Measurements from ENCODE around the gene C19orf73. TPM values are rescaled to one million over a fixed set of nuclear protein-coding genes. Genes with fewer than 3 reads are reported as not detected.
A peak's percentile ranks its signal among the peaks of the same experiment; 100 is the strongest.

The C19orf73 gene
- polyA plus RNA-seq, 3 donors, result 0.60 to 0.76 (median 0.66) TPM

DNA sequence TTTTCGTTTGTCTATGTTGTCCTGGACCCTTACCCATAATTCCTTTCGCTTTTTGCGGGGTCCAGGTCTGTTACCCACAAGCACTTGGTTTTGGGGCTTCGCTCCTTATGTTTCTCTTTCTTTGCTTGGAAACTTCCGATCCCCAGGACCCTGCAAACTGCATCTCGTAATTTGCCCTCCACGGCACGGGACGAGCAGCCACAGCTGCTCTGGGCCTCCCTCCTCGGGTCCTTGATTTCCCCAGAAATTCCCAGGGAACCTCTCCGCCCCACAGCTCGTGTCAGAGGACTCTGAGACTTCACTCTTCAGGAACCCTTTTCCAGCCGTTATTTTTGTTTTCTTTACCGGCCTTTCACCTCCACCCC, 33.1 kb downstream of the C19orf73 start:
- peaks cover 52% of the 10 kb centered on the region for H3K79me2 ChIP-seq (ENCODE audit: insufficient read depth, low read length)
- peaks cover 53% of the 10 kb centered on the region for H4K20me1 ChIP-seq (ENCODE audit: insufficient read depth, low read length)
- DNase-seq, result no peak
- no peaks in the 10 kb centered on the region for H3K27me3 ChIP-seq (ENCODE audit: control insufficient read depth in 2 of 2, insufficient read depth in 2 of 2, low read length in 2 of 2)
- peaks cover 2 to 3% (median 2%) of the 10 kb centered on the region in 3 donors for H3K27me3 Mint-ChIP-seq (ENCODE audit: low read depth in 3 of 3)
- 0% methylated on average over 14 of the region's 14 CpGs for WGBS (ENCODE audit: insufficient coverage)
- peaks cover 18 to 22% of the 10 kb centered on the region in 2 donors for H3K4me1 ChIP-seq (ENCODE audit: control insufficient read depth in 1 of 2, insufficient read depth in 2 of 2, low read length in 2 of 2)
- peaks cover 21% of the 10 kb centered on the region for H3K4me1 Mint-ChIP-seq
- peak overlapping the region; percentile 91 to 94 for H3K4me3 Mint-ChIP-seq
- H3K9me3 Mint-ChIP-seq, result no peaks in the 10 kb centered on the region
- H3K27ac Mint-ChIP-seq, result peak overlapping the region; percentile 86 to 95 (median 89)
- H3K36me3 ChIP-seq (replicated peaks in 1 of 2; ENCODE audit: control insufficient read depth in 1 of 2, insufficient read depth in 2 of 2, low read length in 2 of 2), result peaks cover 22 to 34% of the 10 kb centered on the region in 2 donors
- H2AFZ ChIP-seq (ENCODE audit: insufficient read depth, low read depth, low read length, poor library complexity, severe bottlenecking), result peak overlapping the region; percentile 82
- H3K27ac ChIP-seq (ENCODE audit: low read depth in 1 of 2, low read length in 2 of 2), result peak overlapping the region; percentile 61 to 84
- H3K9me3 ChIP-seq (replicated peaks in 1 of 2; ENCODE audit: control insufficient read depth in 1 of 2, insufficient read depth in 1 of 2, low read length in 2 of 2), result no peaks in the 10 kb centered on the region
- TF ChIP-seq, protein P1, sequence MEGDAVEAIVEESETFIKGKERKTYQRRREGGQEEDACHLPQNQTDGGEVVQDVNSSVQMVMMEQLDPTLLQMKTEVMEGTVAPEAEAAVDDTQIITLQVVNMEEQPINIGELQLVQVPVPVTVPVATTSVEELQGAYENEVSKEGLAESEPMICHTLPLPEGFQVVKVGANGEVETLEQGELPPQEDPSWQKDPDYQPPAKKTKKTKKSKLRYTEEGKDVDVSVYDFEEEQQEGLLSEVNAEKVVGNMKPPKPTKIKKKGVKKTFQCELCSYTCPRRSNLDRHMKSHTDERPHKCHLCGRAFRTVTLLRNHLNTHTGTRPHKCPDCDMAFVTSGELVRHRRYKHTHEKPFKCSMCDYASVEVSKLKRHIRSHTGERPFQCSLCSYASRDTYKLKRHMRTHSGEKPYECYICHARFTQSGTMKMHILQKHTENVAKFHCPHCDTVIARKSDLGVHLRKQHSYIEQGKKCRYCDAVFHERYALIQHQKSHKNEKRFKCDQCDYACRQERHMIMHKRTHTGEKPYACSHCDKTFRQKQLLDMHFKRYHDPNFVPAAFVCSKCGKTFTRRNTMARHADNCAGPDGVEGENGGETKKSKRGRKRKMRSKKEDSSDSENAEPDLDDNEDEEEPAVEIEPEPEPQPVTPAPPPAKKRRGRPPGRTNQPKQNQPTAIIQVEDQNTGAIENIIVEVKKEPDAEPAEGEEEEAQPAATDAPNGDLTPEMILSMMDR (IDR thresholded peaks at IDR 0.05), result no peak
- H3K9ac ChIP-seq (ENCODE audit: insufficient read depth, low read length, poor library complexity, severe bottlenecking), result peak overlapping the region; percentile 84
- intact Hi-C loops (cut with micrococcal nuclease), result loop anchor here in 1 of 2 donors (10.0 kb wide), 1 partner anchor 369 kb away; the partner anchor contains the start of genes ALDH16A1 and PIH1D1
- peak overlapping the region; percentile 96 for H3K4me2 ChIP-seq (replicated peaks; ENCODE audit: extremely low read depth, low read length, poor library complexity, severe bottlenecking)
- peaks cover 19 to 36% of the 10 kb centered on the region in 2 donors for H3K36me3 Mint-ChIP-seq
- H3K4me3 ChIP-seq (replicated peaks in 1 of 3; ENCODE audit: low read depth in 2 of 3, low read length in 3 of 3), result peak overlapping the region; percentile 62 to 93 (median 71)

DNA sequence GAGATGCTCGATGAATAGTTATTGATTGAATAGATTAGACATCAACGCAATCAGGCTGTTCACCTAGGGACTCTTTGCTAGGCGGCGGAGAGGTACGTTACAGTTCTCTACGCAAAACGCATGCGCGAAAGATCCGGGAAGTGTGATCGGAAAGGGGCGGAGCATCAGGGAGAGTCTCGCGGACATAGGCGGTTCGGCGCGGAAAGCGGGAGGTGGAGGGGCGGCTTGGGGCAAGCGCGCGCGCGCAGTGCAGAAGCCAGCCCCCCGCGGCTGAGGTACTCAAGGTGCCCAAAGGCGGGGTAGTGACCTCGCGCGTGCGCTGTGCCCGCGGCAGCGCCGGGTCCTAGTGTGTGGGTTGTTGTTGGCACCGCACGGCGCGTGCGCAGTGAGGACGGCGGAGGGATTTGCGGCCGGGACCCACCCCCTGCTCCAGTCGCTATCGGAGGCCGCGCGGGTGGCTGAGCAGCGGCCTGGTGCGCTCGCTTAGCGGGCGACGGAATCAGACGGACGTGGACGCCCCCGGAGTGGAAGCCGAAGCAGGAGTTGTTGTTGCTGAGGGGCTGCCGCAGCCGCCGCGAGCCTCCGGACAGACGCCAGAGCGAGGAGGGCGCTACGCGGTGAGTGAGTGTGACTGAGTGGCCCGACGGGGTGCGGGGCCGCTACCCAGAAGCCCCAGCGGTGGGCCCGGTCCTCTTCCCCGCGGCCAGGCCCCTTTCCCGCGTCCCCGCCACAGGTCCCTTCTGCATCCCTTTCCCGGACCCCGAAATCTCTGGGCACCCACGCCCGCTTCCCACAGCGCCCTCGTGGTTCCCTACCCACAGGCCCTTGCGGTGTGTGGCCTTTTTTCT, 33.7 kb downstream of the C19orf73 start, which contains the start of gene SNRNP70:
TSS of gene SNRNP70 (plus strand) at position 432 of the 848 bp plus-strand sequence. CDS start 964 bp downstream, outside the sequence.
- H3K9ac ChIP-seq (ENCODE audit: insufficient read depth, low read length, poor library complexity, severe bottlenecking), result peak within 1 kb of the TSS; percentile 84
- under 1% methylated on average over 89 of the region's 89 CpGs for WGBS (ENCODE audit: insufficient coverage)
- peaks cover 46% of the 10 kb centered on the region for H3K79me2 ChIP-seq (ENCODE audit: insufficient read depth, low read length)
- H3K4me2 ChIP-seq (replicated peaks; ENCODE audit: extremely low read depth, low read length, poor library complexity, severe bottlenecking), result peak within 1 kb of the TSS; percentile 96
- no peaks in the 10 kb centered on the region for H3K27me3 ChIP-seq (ENCODE audit: control insufficient read depth in 2 of 2, insufficient read depth in 2 of 2, low read length in 2 of 2)
- peak within 1 kb of the TSS; percentile 91 to 94 for H3K4me3 Mint-ChIP-seq
- TF ChIP-seq, protein P1 (IDR thresholded peaks at IDR 0.05), result no peak
- peak; percentile 98 to 99 (median 99) for DNase-seq
- H3K4me1 Mint-ChIP-seq, result peaks cover 21% of the 10 kb centered on the region
- peaks cover 18 to 22% of the 10 kb centered on the region in 2 donors for H3K4me1 ChIP-seq (ENCODE audit: control insufficient read depth in 1 of 2, insufficient read depth in 2 of 2, low read length in 2 of 2)
- peak within 1 kb of the TSS; percentile 86 to 95 (median 89) for H3K27ac Mint-ChIP-seq
- H3K27me3 Mint-ChIP-seq (ENCODE audit: low read depth in 3 of 3), result peaks cover 2 to 4% (median 2%) of the 10 kb centered on the region in 3 donors
- peaks cover 13 to 30% of the 10 kb centered on the region in 2 donors for H3K36me3 Mint-ChIP-seq
- intact Hi-C loops (cut with micrococcal nuclease), result loop anchor here in 1 of 2 donors (10.0 kb wide), 1 partner anchor 370 kb away; the partner anchor contains the start of genes ALDH16A1 and PIH1D1
- peak within 1 kb of the TSS; percentile 61 to 84 for H3K27ac ChIP-seq (ENCODE audit: low read depth in 1 of 2, low read length in 2 of 2)
- no peaks in the 10 kb centered on the region for H3K9me3 Mint-ChIP-seq
- peak within 1 kb of the TSS; percentile 82 for H2AFZ ChIP-seq (ENCODE audit: insufficient read depth, low read depth, low read length, poor library complexity, severe bottlenecking)
- peak within 1 kb of the TSS; percentile 62 to 93 (median 71) for H3K4me3 ChIP-seq (replicated peaks in 1 of 3; ENCODE audit: low read depth in 2 of 3, low read length in 3 of 3)
- H4K20me1 ChIP-seq (ENCODE audit: insufficient read depth, low read length), result peaks cover 47% of the 10 kb centered on the region
- H3K36me3 ChIP-seq (replicated peaks in 1 of 2; ENCODE audit: control insufficient read depth in 1 of 2, insufficient read depth in 2 of 2, low read length in 2 of 2), result peaks cover 15 to 28% of the 10 kb centered on the region in 2 donors
- H3K9me3 ChIP-seq (replicated peaks in 1 of 2; ENCODE audit: control insufficient read depth in 1 of 2, insufficient read depth in 1 of 2, low read length in 2 of 2), result no peaks in the 10 kb centered on the region

Data from CD14-positive monocyte (primary cell).